GM23338 (cell line): ENCODE measurements around the gene HMCN2. TPM values are rescaled to one million over a fixed set of nuclear protein-coding genes. Genes with fewer than 3 reads are reported as not detected.

Experiments
- ATAC-seq: fragments of 200-7000 bp; cut with Tn5 transposase; 3 replicates; pipeline ENCODE4 v1.9.1; 2020
- DNase-seq: peaks from one replicate; pipeline ENCODE4 v3.0.0-alpha.2; 2015; ENCODE audit warnings: low spot score
- H2AFZ ChIP-seq: fragments of 200-600 bp; sonication (generic); 2 replicates; pipeline ENCODE4 v1.8.0; 2016; ENCODE audit warnings: antibody characterized with exemption, mild to moderate bottlenecking, moderate library complexity
- H3F3A ChIP-seq: fragments of 200-600 bp; sonication (generic); replicated peaks from 2 replicates; pipeline ENCODE4 v1.8.0; 2017; ENCODE audit warnings: antibody characterized with exemption, mixed run types, low read depth
- H3K27ac ChIP-seq: fragments of 200-600 bp; sonication (generic); 2 replicates; pipeline ENCODE4 v1.6.1; 2016; ENCODE audit warnings: low read depth
- H3K27me3 ChIP-seq: fragments of 200-600 bp; sonication (generic); 2 replicates; pipeline ENCODE4 v1.8.0; 2016; ENCODE audit warnings: mild to moderate bottlenecking, mixed run types, moderate library complexity; ENCODE audit not compliant: insufficient read depth
- H3K36me3 ChIP-seq: fragments of 200-600 bp; sonication (generic); 2 replicates; pipeline ENCODE4 v1.8.0; 2016; ENCODE audit warnings: mild to moderate bottlenecking; ENCODE audit not compliant: insufficient read depth
- H3K4me1 ChIP-seq: fragments of 200-600 bp; sonication (generic); 2 replicates; pipeline ENCODE4 v1.8.0; 2016; ENCODE audit warnings: mild to moderate bottlenecking, moderate library complexity; ENCODE audit not compliant: insufficient read depth
- H3K4me2 ChIP-seq: fragments of 200-600 bp; sonication (generic); 2 replicates; pipeline ENCODE4 v1.7.1; 2017; ENCODE audit warnings: mixed run types
- H3K4me3 ChIP-seq: fragments of 200-600 bp; sonication (generic); 2 replicates; pipeline ENCODE4 v1.6.1; 2016; ENCODE audit warnings: mixed run types
- H3K79me2 ChIP-seq: fragments of 200-600 bp; sonication (generic); replicated peaks from 2 replicates; pipeline ENCODE4 v1.8.0; 2017; ENCODE audit warnings: mild to moderate bottlenecking; ENCODE audit not compliant: insufficient read depth
- H3K9me2 ChIP-seq: fragments of 200-600 bp; sonication (generic); 2 replicates; pipeline ENCODE4 v1.8.0; 2017; ENCODE audit not compliant: insufficient read depth
- H4K20me1 ChIP-seq: fragments of 200-600 bp; sonication (generic); replicated peaks from 2 replicates; pipeline ENCODE4 v1.8.0; 2017; ENCODE audit warnings: mild to moderate bottlenecking; ENCODE audit not compliant: insufficient read depth
- H3K27ac Mint-ChIP-seq: 2 replicates; pipeline ENCODE4 v1.8.0; 2020; ENCODE audit warnings: inconsistent platforms, mild to moderate bottlenecking, moderate library complexity, mixed read lengths
- H3K27me3 Mint-ChIP-seq: 3 replicates; pipeline ENCODE4 v1.8.0; 2022; ENCODE audit warnings: low read depth, mild to moderate bottlenecking, moderate library complexity, mixed read lengths, inconsistent platforms; ENCODE audit not compliant: insufficient read depth, poor library complexity
- H3K36me3 Mint-ChIP-seq: 3 replicates; pipeline ENCODE4 v1.8.0; 2021; ENCODE audit warnings: low read depth, mild to moderate bottlenecking, inconsistent platforms, moderate library complexity, mixed read lengths
- H3K4me1 Mint-ChIP-seq: 3 replicates; pipeline ENCODE4 v1.8.0; 2020; ENCODE audit warnings: mild to moderate bottlenecking, inconsistent platforms, mixed read lengths
- H3K4me3 Mint-ChIP-seq: 3 replicates; pipeline ENCODE4 v1.8.0; 2021; ENCODE audit warnings: moderate library complexity, mild to moderate bottlenecking, inconsistent platforms, mixed read lengths
- H3K9me3 Mint-ChIP-seq: 3 replicates; pipeline ENCODE4 v1.8.0; 2020; ENCODE audit warnings: moderate library complexity, mild to moderate bottlenecking, inconsistent platforms, mixed read lengths
- ETS1 ChIP-seq: IDR thresholded peaks from 2 replicates; pipeline ENCODE4 v1.6.1; 2016; ENCODE audit warnings: antibody characterized with exemption
- EZH2 ChIP-seq: fragments of 200-600 bp; sonication (generic); IDR thresholded peaks from one replicate; pipeline ENCODE4 v1.8.0; 2017; ENCODE audit warnings: antibody characterized with exemption, mild to moderate bottlenecking, low read depth; ENCODE audit not compliant: unreplicated experiment
- EZH2phosphoT487 ChIP-seq: fragments of 200-600 bp; sonication (generic); IDR thresholded peaks from one replicate; pipeline ENCODE4 v1.8.1; 2018; ENCODE audit warnings: antibody characterized with exemption; ENCODE audit not compliant: unreplicated experiment
- JUNB ChIP-seq: IDR thresholded peaks from one replicate; pipeline ENCODE4 v1.6.1; 2016; ENCODE audit warnings: antibody characterized with exemption; ENCODE audit not compliant: unreplicated experiment
- POLR2AphosphoS5 ChIP-seq: IDR thresholded peaks from 2 replicates; pipeline ENCODE4 v1.6.1; 2016; ENCODE audit warnings: antibody characterized with exemption, low read depth
- ZNF462 ChIP-seq: fragments of 250-450 bp; sonication (Bioruptor Pico); IDR thresholded peaks from 2 replicates; pipeline ENCODE4 v1.5.0; 2020; ENCODE audit warnings: mild to moderate bottlenecking, moderate library complexity
- polyA plus RNA-seq: library from polyadenylated mRNA; unstranded; fragments of >200 nt; fragmentation: Nextera tagmentation; extraction: Ambion mirVana; gene quantifications from 2 replicates; pipeline ENCODE4 v1.2.1, GENCODE V29; 2016
- total RNA-seq: library from RNA; depleted of rRNA; stranded (reverse); fragments of >200 nt; shearing (Covaris generic); gene quantifications from 2 replicates; pipeline ENCODE4 v1.2.3, GENCODE V29; 2014

The HMCN2 gene
- total and polyA plus RNA-seq, 2 experiments from 2014 or later = 1.3 to 4.7 TPM

- TF ChIP-seq ZNF462 (CRISPR knock-in tag) = no peak
Observed at GRCh38 chr9:130424595-130425454, 159.3 kb downstream of the HMCN2 start (continued).

GRCh38 chr9:130425741-130426466, 160.3 kb downstream of the HMCN2 start:
- Histone ChIP-seq H4K20me1 (no peaks in the 10 kb centered on the region), H3F3A (no peaks in the 10 kb centered on the region), H3K4me1 (peaks cover 7% of the 10 kb centered on the region; the same call in 1 of the 2 replicates), H2AFZ (no peak overlapping the region), H3K4me2 (no peak overlapping the region), H3K9me2 (no peaks in the 10 kb centered on the region), H3K27me3 (no peaks in the 10 kb centered on the region), H3K27ac (no peak overlapping the region), H3K79me2 (no peaks in the 10 kb centered on the region), H3K4me3 (no peak overlapping the region), H3K36me3 (no peaks in the 10 kb centered on the region)
- peaks cover 3% of the 10 kb centered on the region for H3K27me3 Mint-ChIP-seq
- peaks cover 6% of the 10 kb centered on the region; the same call in 1 of the 3 replicates for H3K36me3 Mint-ChIP-seq
- no peak overlapping the region for H3K4me3 Mint-ChIP-seq
- H3K9me3 Mint-ChIP-seq = no peaks in the 10 kb centered on the region
- H3K4me1 Mint-ChIP-seq = peaks cover 28% of the 10 kb centered on the region
- peak; percentile 12; the same call in 2 of the 3 replicates for ATAC-seq
- DNase-seq = no peak
- H3K27ac Mint-ChIP-seq = no peak overlapping the region
- TF ChIP-seq EZH2 = no peak
- TF ChIP-seq ETS1 = no peak
- TF ChIP-seq POLR2AphosphoS5 = no peak
- TF ChIP-seq EZH2phosphoT487 = no peak
- no peak for TF ChIP-seq JUNB
